Measurements from ENCODE around the gene CLK1.
A peak's percentile ranks its signal among the peaks of the same experiment; 100 is the strongest.
"Not testable (repeated sequence)": the region's sequence is repeated elsewhere in the genome, so short reads cannot be mapped to it uniquely, and the experiment has no call there.

The CLK1 gene

GRCh38 chr2:200864176-200865034, at the start of gene CLK1:
TSS of gene CLK1 (minus strand) at chr2:200864658. CDS start at chr2:200861862, 2,796 bp downstream.
- peak; percentile 97 to 98 for DNase-seq

DNA sequence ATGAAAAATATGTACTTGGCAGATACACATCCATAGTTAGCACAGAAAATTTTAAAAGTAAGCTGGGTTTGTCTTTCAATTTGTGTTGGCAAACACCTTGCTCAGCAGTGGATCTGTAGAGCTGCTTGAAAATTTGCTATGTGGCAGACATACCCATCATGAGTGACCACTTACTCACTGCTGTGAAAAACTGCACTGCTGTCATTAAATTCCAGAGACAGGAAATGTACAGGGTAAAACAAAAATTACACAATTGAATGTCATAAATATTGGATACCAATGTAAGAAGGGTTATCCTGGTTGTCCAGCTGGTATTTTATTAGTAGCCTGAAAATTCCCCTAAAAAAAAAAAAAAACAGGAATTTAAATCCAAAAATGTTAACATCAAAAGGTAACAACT, 49.2 kb upstream of the CLK1 start:
- DNase-seq: no peak

DNA sequence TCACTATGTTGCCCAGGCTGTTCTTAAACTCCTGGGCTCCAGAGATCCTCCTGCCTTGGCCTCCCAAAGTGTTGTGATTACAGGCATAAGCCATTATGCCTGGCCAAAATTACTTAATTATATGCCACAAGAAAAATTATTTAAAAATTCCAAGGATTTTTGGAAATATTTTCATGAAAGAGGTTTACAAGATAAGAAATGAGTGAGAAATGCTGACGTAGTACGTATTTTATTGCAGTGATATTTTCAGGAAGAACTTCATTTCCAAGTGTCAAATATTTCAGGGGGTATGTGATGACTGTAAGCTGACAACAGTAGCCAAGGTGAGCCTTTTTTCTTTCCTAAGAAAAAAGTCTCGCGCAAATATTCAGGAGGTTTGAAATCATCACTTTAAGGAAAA, 45.5 kb upstream of the CLK1 start:
- no peak for DNase-seq

GRCh38 chr2:200905618-200906296, 41.3 kb upstream of the CLK1 start:
- DNase-seq: peak; percentile 54 to 57

GRCh38 chr2:200901459-200902072, 37.1 kb upstream of the CLK1 start:
- DNase-seq: peak; percentile 58 to 67

DNA sequence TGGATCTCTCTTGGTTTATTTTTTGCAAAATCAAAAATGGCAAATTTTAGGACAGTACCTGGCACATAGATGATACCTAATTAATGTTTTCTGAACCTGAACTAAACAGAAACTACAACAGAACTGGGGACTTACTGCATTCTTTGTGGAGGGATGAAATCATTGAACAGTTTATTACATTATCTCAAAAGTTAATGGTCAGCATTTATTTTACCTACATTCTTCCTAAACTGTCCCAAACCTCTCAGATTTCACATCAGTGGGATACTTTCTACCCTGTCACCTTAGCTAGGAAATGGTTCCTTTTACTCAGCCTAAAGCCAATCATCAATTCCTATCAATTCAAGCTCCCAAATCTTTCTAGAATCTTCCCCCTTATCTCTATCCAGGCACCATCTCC, 35.0 kb upstream of the CLK1 start:
- DNase-seq: no peak

- peak; percentile 97 for DNase-seq
Observed at GRCh38 chr2:200888704-200889625, 24.5 kb upstream of the CLK1 start, which contains the start of the genes NIF3L1 and PPIL3. TSS of gene NIF3L1 (plus strand) at chr2:200889371. CDS start at chr2:200891944, 2,573 bp downstream. TSS of gene PPIL3 (minus strand) at chr2:200889077. CDS start at chr2:200887615, 1,462 bp downstream.

DNA sequence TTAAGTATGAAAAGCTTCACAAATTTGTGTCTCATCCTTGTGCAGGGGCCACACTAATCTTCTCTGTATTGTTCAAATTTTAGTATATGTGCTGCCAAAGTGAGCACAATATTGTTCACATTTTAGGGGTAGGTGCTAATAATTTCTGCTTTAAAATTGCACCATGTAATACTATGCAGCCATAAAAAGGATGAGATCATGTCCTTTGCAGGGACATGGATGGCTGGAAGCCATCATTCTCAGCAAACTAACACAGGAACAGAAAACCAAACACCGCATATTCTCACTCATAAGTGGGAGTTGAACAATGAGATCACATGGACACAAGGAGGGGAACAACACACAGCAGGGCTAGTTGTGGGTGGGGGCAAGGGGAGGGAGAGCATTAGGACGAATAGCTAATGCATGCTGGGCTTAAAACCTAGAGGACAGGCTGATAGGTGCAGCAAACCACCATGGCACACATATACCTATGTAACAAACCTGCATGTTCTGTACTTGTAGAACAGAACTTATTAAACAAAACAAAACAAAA, 17.3 kb upstream of the CLK1 start:
- not testable (repeated sequence) for DNase-seq

DNA sequence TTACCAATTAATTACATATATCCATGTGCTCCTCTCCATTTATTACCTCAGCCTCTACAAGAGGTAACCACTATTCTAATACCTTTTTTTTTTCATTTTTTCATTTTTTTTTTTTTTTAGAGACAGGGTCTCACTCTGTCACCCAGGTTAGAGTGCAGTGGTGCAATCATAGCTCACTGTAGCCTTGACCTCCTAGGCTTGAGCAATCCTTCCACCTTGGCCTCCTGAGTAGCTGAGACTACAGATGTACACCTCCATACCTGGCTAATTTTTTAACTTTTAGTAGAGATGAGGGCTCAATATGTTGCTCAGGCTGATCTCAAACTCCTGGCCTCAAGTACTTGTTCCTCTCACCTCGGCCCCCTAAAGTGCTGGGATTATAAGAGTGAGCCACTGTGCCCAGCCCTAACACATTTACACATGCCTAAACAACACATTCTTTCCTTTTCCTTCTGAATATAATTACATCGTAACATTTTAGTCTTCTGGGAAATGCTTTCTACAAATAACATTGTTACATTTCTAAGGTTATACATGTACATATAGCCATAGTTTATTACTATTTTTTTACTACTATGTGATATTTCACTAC, 13.9 kb upstream of the CLK1 start:
- no peak for DNase-seq

DNA sequence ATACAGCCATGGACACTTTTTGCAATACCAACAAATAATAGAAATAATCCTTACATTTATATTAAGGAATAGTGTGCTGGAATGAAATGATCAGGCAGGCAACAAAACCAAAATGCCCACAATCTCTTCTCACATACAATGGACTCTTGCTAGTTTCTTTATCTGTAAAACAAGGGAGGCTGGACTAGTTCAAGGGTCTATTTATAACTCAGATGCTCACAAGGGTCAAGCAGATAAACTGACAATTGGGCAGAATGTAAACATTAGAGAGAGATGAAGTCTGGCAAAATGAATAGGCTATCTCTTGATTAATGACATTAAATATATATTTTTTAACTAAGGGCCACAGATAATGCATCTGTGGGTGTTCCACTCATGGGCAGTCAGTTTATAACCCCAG, 13.0 kb upstream of the CLK1 start:
- DNase-seq: no peak

DNA sequence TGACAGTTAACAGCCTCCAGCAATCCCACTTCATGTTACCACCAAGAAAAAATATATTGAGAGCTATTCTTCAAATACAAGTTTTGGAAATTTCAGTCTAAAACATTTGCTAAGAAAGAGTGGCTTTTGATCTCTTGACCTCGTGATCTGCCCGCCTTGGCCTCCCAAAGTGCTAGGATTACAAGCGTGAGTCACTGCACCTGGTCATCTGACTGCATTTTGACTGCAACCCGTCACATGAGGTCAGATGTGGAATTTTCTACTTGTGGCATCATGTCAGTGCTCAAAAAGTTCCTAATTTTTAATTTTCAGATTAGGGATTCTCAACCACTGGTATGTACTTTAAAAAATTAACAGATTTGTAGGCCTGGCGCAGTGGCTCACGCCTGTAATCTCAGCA, 9.1 kb upstream of the CLK1 start:
- no peak for DNase-seq

GRCh38 chr2:200871151-200871550, 6.7 kb upstream of the CLK1 start:
- DNase-seq: no peak

DNA sequence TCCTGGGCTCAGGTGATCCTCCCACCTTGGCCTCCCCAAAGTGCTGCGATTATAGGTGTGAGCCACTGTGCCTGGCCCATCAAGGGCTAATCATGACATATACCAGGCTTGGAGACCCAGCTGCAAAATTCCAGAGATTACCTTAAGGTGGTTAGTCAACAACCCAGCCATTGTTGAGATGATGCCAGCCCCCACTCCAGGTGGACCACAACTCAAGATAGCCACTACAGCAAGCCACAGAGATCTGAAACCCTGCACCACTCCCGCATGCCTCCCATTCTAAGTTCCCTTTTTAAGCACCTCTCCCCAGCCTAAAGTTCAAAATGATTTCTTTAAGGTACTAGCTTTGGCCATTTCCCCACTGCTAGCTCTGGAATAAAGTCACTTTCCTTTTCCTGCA, 4.6 kb upstream of the CLK1 start:
- DNase-seq: no peak

DNA sequence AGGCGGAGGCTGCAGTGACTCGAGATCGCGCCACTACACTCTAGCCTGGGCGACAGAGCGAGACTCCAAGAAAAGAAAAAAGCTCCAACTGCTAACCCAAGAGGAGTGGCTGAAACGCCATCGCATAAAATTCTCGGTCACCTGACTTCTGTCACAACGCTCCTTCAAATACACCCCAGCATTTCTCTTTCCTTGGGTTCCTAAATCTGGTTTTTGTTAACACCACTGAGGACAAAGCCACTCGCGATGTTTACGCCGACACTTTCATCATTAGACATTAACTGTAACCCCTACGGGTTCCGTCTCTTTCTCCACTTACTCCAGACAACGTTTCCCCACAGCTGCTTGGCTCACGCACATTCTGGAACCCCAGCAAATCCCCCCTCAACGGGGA, 679 bp downstream of the CLK1 start:
- DNase-seq: peak in 1 of 2 donors; percentile 42

- peak; percentile 57 to 70 for DNase-seq
Observed at GRCh38 chr2:200862532-200863000, 1.9 kb downstream of the CLK1 start.

DNA sequence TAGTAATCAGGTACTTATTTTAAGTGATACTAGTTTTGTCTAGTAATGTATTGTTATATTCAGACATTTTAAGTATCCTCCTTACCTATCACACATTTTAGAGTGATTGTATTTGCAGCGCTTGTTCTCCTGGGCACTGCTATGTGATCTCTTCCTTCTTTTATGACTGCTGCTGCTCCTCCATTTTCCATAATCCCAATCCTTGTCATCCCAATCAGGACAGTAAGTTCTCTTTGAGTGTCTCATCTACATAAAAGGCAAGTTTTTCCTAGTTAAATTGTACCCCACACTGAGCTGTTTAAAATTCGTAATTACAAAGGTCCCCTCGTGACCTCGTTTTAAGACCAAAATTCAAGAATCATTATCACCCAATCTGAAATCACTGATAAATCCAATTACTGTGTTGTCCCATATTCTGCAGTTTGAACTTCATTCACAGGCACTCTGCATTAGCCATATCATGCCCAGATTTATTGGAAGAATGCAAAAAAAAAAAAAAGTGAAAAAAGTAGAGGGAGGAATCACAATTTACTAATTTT, 2.8 kb downstream of the CLK1 start:
- DNase-seq: no peak

DNA sequence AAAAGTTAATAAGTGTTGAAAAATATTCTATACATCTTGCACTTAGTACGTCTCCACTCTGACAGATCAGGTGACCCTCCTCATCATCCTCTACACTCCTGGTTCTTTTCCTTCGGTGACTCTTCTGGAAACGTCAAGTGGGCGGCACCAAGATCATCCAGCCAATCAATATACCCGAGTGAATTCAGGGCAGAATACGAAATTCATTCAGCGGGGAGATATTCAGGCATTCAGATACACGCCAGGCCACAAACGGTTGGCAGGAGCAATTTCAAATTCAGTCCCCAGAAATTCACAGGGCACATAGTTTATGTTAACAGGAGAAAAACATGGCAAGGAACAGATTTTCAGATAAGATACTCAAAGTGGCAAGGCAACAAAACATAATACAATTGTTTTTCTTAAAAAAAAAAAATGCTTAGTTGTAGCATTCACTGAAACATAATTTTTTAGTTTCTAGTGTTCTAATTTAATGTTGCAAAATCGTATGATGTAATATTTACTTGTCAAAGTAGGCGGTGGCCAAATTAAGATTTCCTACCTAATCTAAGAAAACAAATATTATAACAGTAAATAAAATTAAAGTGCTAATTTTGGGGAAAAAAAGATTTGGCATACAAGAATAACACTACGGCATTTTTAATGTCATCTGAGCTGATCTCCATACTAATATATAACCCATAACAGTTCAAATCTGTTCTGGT, 4.2 kb downstream of the CLK1 start:
- peak in 1 of 2 donors; percentile 40 for DNase-seq

DNA sequence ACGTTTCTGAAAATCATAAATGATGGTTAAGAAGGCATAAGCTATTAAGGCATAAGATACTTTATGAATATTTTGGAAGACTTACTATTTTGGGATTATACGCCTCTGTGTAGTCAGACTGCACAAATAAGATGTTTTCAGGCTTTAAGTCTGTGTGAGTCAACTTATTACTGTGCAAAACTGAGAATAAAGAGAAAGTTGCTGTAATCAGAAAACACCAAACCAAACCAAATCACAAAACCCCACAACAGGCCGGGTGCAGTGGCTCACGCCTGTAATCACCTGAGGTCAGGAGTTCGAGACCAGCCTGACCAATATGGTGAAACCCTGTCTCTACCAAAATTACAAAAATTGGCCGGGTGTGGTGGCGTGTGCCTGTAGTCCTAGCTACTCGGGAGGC, 7.7 kb downstream of the CLK1 start:
- no peak for DNase-seq

DNA sequence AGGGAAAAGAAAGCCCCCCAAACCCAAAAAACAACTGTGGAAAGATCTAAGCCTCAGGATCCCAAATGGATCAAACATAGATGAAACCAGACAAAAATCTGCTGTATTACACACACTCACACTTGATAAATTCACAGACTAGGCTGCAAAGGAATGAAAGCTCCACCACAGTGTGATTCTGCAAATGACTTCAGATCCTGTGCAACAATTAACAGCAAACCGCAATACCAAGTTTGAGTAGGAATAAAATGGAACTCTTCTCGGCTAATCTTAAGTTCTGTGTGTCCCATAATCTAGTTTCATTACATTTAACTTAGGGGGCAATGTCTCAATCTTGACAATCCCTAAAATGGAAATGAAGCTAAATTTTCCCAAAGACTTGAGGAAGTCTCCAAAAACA, 11.9 kb downstream of the CLK1 start:
- DNase-seq: no peak

DNA sequence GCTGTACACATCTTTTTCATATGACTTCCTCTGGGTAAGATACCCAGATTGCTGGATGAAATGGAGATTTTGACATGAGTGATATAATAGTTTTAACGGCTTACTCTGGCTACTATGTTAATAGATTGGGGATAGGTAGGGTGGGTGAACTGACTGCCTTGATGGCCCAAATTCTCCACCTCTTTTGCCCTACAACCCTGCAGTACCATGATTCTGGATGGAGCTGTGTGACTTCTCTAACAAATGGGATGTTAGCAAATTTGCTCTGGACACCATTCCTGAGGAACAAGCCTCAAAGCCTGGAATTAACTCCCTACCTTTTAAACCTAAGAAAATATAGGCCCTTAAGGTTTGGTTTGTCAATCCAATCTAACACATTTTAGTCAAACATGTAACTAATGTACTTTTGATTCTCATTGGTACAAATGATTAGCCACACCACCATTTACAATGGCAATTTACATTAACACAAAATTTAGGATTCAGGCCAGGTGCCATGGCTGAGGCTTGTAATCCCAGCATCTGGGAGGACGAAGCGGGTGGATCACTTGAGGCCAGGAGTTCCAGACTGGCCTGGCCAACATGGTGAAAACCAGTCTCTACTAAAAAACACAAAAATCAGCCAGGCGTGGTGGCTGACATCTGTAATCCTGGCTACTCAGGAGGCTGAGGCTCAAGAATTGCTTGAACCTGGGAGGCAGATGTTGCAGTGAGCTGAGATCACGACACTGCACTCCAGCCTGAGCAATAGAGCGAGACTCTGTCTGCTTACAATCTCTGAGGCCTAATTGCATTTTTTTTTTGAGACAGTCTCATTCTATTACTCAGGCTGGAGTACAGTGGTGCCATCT, 12.8 kb downstream of the CLK1 start:
- no peak for DNase-seq

Measured in stimulated activated CD4-positive, alpha-beta T cell treated with anti-CD3 and anti-CD28 coated beads, Interleukin-2, amount 100 ng/mL, for 24 hours (primary cell).